ENCODE measurements around the gene IQGAP3.
"Not testable (repeated sequence)": the region's sequence is repeated elsewhere in the genome, so short reads cannot be mapped to it uniquely, and the experiment has no call there.

Gene IQGAP3

GRCh38 chr1:156594190-156594589 is 21.8 kb upstream of the IQGAP3 start:
- DNase-seq (ENCODE audit: low read depth): no peak

DNA sequence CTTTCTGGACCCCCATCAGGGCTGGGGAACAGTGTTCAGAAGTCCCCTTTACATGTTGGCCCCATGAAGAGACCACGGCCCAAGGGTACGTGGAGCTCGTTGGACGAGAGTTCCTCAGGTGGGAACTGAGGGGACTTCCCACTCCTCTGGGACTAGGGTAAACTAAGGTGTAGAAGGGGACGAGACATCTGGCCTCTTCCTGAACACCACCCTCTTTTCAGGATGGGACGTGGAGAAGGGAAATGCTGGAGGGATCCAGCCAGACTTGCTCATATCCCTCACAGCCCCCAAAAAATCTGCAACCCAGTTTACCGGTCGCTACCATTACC is 21.3 kb upstream of the IQGAP3 start:
- no peak for DNase-seq (ENCODE audit: low read depth)

- no peak for DNase-seq (ENCODE audit: low read depth)
These were observed 20.7 kb upstream of the IQGAP3 start for GRCh38 chr1:156592910-156593660.

DNA sequence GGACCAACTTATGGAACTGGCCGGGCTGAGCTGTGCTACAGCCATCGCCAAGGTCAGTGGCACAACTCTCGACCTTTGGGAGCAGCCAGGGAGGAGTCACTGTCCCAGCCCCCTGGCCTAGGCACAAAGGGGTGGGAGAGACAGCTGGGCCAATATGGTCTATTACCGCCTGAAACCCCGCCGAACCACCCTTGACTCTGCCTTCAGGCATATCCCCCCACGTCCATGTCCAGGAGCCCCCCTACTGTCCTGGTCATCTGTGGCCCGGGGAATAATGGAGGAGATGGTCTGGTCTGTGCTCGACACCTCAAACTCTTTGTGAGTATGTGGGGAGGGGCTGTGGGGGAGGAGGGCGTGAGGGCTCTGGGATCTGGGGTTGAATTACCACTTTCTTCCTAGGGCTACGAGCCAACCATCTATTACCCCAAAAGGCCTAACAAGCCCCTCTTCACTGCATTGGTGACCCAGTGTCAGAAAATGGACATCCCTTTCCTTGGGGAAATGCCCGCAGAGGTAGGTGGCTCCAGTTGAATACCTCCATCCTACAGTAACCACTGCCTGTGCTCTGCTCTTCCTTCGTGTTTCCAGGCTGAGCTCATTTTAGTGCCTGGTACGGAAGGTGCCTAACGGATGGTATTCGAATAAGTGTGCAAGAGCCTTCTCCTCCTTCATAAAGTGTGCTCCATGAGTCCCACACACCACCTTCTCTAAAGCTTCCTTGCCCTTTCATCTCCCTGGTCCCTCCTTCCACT is 20.0 kb upstream of the IQGAP3 start:
- no peak for DNase-seq (ENCODE audit: low read depth)

GRCh38 chr1:156591432-156592157 is 19.2 kb upstream of the IQGAP3 start, which contains the start of gene NAXE:
NAXE (plus strand) TSS chr1:156591776; CDS start chr1:156591805, 29 bp downstream.
- DNase-seq (ENCODE audit: low read depth): no peak

- DNase-seq (ENCODE audit: low read depth): no peak
These were observed 18.7 kb upstream of the IQGAP3 start for GRCh38 chr1:156591181-156591431.

DNA sequence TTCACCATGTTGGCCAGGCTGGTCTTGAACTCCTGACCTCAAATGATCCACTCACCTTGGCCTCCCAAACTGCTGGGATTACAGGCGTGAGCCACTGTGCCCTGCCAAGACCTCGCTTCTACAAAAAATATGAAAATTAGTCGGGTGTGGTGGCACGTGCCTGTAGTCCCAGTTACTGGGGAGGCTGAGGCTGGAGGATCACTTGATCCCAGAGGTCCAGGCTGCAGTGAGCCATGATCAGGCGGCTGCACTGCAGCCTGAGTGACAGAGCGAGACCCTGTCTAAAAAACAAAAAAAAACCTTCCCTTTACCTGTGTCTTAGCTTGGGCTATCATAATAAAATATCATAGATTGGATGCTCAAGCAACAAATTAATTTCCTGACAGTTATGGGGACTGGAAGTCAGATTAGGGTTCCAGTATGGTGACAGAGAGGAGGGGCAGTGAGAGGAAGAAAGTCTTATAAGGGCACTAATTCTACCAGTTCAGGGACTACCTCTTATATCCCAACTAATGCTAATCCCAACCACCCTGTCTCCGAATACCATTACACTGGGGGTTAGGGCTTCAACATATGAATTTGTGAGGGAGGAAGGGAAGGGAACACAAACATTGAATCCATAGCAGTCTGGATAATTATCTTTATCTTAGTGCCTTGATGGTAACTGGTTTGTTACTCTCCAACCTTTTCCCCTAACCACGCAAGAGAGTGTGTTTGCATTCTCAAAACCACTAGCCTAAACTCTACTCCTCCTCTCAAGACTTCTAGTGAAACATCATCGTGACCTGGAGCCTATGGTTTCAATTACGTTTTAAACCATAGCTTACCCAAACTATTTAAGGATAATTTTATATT is 18.2 kb upstream of the IQGAP3 start:
- DNase-seq (ENCODE audit: low read depth): no peak

DNA sequence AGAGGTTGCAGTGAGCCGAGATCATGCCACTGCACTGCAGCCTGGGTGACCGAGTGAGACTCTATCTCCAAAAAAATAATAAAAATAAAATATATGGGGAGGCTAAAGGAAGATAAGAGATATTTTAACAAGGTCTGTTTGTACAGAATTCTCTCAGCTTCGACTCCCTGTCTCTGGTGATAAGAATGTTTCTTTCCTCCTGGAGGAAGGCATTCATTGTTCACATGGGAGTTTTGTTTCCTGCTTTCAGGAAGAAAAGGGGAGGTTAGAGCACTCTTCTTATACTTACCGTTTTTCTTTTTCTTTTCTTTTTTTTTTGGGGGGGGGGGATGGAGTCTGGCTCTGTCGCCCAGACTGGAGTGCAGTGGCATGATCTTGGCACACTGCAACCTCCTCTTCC is 17.2 kb upstream of the IQGAP3 start:
- DNase-seq (ENCODE audit: low read depth): no peak

- DNase-seq (ENCODE audit: low read depth): not testable (repeated sequence)
These were observed 15.6 kb upstream of the IQGAP3 start for GRCh38 chr1:156587927-156588326.

DNA sequence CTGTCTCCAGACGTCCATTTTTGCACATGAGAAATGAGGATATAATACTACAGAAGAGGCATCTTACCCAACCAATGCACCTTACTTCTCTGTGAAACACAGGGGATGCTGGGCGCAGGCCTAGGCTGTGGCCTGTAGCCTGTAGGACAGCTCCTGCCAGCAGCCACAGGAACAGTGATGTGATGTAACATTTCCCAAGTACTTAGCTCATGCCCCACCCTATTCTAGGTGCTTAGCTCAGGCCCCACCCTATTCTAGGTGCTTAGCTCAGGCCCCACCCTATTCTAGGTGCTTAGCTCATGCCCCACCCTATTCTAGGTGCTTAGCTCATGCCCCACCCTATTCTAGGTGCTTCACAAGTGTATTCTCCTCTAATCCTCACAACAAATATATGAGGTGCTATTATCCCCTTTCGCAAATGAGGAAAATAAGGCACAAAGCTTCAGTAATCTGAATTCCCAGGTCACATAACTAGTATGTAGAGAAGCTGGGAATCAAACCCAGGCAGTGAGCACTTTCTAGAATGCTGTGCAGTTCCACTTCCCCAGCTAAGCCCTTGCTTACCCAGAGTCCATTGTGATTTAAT is 14.6 kb upstream of the IQGAP3 start:
- DNase-seq (ENCODE audit: low read depth): no peak

GRCh38 chr1:156586323-156586722 is 14.0 kb upstream of the IQGAP3 start:
- DNase-seq (ENCODE audit: low read depth): no peak

DNA sequence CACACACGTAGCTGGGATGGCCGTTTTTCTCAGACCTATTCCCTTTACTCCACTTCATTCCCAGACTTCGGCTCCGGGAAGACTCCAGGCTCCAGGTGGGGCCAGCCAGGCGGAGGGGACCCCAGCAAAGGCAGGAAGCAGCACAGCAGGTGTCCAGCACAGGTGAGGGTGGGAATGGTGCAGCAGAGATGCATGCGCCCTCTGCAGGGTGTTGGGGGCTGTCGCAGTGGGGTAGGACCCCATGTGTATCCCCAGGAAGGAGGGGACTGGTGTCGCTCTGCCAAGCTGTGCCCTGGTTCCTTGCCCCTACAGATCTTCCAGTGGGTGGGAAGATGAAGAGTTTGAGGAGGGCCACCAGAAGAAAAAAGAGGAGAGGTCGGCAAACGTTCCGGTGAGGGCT is 12.4 kb upstream of the IQGAP3 start:
- no peak for DNase-seq (ENCODE audit: low read depth)

DNA sequence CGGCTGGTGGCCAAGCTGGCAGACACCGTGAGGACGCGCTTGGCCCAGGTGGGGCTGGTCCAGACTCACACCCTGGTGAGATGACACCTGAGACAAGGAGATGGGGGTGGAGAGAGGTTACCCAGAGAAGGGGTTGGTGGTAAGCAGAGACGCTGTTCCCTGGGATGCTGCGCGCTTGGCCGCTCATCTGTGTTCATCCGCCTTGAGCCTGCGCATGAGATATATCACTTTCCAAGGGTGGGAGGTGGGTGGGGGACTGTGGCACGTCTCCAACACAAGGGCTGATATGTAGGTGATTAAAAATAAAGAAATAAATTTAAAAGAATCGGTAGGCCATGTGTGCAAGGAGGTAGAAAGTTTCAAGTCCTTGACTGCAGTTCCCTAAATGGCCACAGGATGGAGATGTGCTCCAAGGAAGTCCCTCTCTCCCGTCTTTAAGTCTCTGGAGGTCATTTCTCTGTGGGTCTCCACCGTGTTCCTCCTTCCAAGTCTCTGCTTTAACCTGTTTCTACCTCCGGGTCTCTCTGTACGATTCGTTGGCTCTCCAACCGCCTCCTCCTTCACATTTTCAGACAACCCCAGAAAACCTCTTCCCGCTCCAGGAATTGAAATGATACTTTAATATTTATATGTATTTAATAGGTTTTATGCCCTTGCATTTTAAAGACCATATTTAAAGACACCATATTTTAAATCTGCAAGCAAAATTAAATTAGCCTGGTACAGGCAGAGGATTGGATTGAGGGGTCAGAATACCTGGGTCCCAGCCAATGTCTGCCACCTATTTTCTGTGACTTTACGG is 11.7 kb upstream of the IQGAP3 start:
- no peak for DNase-seq (ENCODE audit: low read depth)

DNA sequence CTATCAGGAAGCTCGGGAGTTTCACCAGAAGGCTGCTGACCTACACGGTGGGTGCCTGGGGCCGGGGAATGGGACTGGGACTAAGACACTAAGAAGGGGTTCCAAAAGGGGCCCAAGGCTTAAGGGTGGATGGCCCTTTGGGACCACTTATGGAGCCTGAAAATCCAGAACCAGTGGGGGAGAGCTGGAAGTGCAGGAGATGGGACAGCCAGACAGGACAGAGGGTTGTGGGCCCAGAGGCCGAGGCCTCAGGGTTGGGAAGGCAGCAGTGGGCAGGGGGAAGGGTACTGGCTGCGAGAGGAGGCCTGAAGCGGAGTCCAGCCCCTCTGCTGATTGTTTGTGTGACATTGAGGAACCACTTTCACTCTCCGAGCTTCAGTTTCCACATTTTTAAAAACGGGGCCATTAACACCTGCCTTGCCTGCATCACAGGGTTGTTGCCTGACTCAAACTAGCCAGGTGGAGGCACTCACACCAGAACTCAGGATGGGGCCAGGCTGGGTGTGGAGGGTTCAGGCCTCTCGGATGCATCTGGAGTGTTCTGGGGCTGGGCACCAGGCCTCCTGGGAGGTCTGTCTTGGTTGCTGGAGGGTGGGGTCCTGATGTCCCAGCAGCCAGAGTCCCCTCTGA is 10.1 kb upstream of the IQGAP3 start:
- no peak for DNase-seq (ENCODE audit: low read depth)

- DNase-seq (ENCODE audit: low read depth): no peak
These were observed 9.5 kb upstream of the IQGAP3 start for GRCh38 chr1:156581661-156582387.

DNA sequence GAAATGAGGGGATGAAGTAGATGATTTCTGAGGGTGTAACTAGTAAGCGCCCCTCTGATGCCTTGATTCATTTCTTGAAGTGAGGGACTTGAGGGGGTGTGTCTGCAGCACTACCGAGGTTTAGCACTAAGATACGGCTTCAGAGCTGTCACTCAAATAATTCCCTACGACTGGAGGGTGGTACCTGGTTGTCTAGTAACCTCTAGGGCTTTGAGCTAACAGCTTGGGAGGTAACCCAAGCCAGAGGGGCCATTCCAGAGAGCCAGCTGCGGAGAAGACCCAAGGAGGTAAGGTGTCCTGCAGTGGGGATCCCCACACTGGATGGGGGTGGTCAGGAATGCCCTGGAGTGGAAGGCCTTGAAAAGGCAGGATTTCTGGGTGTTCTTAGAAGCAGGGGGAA is 7.1 kb upstream of the IQGAP3 start, which contains the start of gene TTC24:
TTC24 (plus strand) TSS at position 252 of the 400 bp plus-strand sequence. CDS start 1,642 bp downstream, outside the sequence.
- no peak for DNase-seq (ENCODE audit: low read depth)

DNA sequence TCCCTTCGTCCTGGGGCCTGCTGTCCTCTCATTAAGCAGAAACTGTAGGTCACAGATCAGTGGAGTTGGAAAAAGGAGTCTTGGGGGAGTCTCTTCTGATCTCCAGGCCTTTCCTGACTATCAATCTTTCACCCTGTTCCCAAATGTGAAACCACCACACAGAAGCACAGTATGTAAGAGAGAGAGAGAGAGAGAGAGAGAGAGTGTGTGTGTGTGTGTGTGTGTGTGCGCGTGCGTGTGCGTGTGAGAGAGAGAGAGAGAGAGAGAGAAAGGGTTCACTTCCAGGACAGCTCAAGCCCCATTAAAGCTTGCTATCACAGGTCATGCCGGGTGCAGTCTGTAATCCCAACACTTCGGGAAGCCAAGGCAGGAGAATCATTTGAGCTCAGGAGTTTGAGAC is 5.7 kb upstream of the IQGAP3 start:
- no peak for DNase-seq (ENCODE audit: low read depth)

GRCh38 chr1:156577550-156577949 is 5.2 kb upstream of the IQGAP3 start:
- no peak for DNase-seq (ENCODE audit: low read depth)

- no peak for DNase-seq (ENCODE audit: low read depth)
These were observed 1.8 kb upstream of the IQGAP3 start for GRCh38 chr1:156574039-156574633.

Data from HS-5 (cell line).